Ramos (cell line): ENCODE results near the gene TAC1.
"Not testable (repeated sequence)": the region's sequence is repeated elsewhere in the genome, so short reads cannot be mapped to it uniquely, and the experiment has no call there.

Experiments used
- in situ Hi-C: fragments of 300-500 bp; cut with MboI; formaldehyde crosslinking; loops from one replicate; pipeline ENCODE4 v1.14.3; 2022; ENCODE audit warnings: low sequenced_read_pairs; ENCODE audit not compliant: unreplicated experiment

TAC1 gene, protein sequence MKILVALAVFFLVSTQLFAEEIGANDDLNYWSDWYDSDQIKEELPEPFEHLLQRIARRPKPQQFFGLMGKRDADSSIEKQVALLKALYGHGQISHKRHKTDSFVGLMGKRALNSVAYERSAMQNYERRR

DNA sequence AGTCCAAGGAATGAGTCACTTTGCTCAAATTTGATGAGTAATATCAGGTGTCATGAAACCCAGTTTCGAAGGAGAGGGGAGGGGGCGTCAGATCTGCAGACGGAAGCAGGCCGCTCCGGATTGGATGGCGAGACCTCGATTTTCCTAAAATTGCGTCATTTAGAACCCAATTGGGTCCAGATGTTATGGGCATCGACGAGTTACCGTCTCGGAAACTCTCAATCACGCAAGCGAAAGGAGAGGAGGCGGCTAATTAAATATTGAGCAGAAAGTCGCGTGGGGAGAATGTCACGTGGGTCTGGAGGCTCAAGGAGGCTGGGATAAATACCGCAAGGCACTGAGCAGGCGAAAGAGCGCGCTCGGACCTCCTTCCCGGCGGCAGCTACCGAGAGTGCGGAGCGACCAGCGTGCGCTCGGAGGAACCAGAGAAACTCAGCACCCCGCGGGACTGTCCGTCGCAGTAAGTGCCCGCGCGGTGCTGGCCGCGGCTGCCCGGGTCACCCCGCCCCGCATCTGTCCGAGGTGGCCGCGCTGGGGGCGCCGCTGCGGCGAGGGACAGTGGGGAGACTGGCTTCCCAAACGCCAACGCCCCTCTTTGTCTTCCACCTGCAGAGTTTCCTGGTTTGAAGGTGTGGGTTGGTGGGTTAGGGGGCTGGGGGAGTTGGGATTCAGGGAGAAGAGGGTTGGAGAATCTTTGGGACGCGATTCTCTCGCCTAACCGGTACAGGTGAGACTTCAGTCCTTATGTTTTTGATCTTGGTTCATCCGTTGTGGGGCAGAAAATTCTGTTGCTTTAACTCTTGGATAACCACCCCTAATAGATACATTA is at the start of gene TAC1:
TSS of gene TAC1 (plus strand) at position 351 of the 829 bp plus-strand sequence. CDS start 527 bp downstream, outside the sequence.
- in situ Hi-C loops: no loop called here

GRCh38 chr7:97685952-97686351 is 45.9 kb upstream of the TAC1 start:
- in situ Hi-C loops: no loop called here

- in situ Hi-C loops: no loop called here
Measured at GRCh38 chr7:97693586-97693985, 38.3 kb upstream of the TAC1 start.

- in situ Hi-C loops: no loop called here
Measured at GRCh38 chr7:97694355-97694754, 37.5 kb upstream of the TAC1 start.

GRCh38 chr7:97697396-97697795 is 34.5 kb upstream of the TAC1 start:
- in situ Hi-C loops: no loop called here

- in situ Hi-C loops: no loop called here
Measured at GRCh38 chr7:97722386-97722785, 9.5 kb upstream of the TAC1 start.

GRCh38 chr7:97732565-97733275 is 834 bp downstream of the TAC1 start:
- in situ Hi-C loops: no loop called here

DNA sequence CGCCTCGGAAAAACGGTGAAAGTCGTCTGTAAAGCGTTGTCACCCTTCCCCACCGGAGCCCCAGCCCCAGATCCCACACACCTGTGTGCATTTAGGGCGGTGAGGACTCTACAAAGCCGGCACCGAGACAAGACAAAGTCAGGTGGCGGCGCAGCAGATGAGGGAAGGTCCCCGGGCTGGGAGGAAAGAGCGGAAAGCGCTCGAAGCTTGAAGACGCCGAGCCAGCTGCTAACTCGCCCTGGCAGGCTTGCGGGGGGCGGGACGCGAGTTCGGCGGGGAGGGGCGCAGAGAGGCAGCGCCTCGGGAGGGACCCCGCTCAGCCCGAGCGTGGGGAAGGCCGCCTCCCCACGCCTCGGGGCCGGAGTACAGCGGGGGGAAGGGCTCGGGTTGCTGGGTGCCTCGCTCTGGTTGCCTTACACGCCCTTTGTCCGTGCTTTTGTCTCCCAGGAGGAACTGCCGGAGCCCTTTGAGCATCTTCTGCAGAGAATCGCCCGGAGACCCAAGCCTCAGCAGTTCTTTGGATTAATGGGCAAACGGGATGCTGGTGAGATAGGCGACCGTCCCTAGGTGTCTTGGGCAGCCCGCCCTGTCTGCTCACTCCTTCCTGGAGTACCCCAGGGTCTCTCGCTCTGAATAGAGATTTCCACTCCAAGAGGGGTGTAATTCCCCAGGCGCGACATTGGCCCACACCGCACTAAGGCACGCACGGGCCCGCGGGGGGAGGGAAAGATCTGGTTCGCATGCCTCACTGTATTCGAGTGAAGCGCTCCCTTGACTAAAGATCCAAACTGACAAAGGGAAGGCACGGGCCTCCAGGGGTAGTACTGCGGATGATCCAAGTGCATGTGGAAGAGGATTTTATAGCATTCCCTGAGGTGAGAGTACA is 1.6 kb downstream of the TAC1 start:
- in situ Hi-C loops: no loop called here

DNA sequence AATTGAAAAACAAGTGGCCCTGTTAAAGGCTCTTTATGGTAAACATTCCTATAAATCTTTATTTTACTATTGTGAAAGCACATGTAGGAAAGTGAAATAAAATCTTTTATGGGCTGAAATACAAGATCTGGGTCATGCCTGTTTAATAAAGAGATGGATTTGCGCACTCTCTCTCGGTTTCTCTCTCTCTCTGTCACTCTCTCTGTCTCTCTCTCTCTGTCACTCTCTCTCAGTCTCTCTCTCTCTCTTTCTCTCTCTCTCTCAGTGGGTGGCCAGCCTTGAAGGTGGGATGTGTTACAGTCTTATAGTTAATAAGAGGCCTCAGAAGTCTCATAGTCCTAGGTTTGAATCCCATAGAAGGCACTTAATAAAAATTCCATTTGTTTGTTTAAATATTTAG is 2.4 kb downstream of the TAC1 start:
- in situ Hi-C loops: no loop called here

GRCh38 chr7:97735075-97735474 is 3.2 kb downstream of the TAC1 start:
- in situ Hi-C loops: no loop called here

GRCh38 chr7:97748482-97748881 is 16.6 kb downstream of the TAC1 start:
- in situ Hi-C loops: no loop called here

GRCh38 chr7:97751566-97751965 is 19.7 kb downstream of the TAC1 start:
- in situ Hi-C loops: no loop called here

GRCh38 chr7:97752215-97752614 is 20.3 kb downstream of the TAC1 start:
- in situ Hi-C loops: no loop called here

DNA sequence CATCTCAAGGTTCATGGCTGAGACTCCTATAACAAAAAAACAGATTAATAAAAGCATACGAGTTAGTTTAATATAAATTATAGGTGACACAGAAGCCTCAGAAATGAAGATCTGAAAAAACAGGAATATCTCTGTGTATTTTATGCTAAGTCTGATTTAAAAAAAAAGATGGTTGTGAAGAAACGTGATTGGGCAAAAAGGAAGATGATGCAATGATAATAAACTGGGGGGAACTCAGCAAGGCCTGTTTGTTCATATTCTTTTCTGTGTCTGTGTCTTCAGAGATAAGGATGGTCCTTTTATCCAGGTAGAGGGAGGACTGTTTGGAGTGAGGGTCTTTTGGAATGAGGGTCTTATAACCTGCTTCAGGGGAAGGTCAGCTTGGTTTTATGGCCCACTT is 25.9 kb downstream of the TAC1 start:
- in situ Hi-C loops: no loop called here

DNA sequence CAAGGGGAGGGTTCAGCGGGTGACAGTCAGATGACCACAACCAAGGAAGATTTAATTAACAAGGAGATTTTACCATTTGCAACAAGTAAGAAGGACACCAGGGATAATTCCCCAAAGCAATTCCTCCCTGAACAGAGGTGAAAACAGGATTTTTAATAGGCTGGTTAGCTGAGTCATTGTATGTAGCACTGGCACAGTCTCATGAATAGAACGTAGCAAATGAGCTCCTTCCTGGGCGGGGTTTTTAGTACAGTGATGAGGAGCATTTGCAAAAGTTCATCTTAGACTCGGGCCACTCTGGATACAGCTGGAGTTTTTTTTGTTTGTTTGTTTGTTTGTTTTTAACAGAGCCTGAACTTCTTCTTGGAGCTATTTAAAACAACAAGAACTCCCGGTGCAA is 39.0 kb downstream of the TAC1 start:
- in situ Hi-C loops: no loop called here

- in situ Hi-C loops: no loop called here
Measured at GRCh38 chr7:97771576-97771975, 39.7 kb downstream of the TAC1 start.

- in situ Hi-C loops: no loop called here
Measured at GRCh38 chr7:97772045-97772901, 40.4 kb downstream of the TAC1 start.

GRCh38 chr7:97786398-97786797 is 54.5 kb downstream of the TAC1 start:
- in situ Hi-C loops: not testable (repeated sequence)
